ENCODE results near the gene HCN2.

The HCN2 gene

GRCh38 chr19:594265-594870, 4.7 kb downstream of the HCN2 start:
- H2BK12ac ChIP-seq (ENCODE audit: low read length), result no peak overlapping the region
- H2AK5ac ChIP-seq (ENCODE audit: low read depth, low read length), result peak overlapping the region; percentile 63
- no peak overlapping the region for H4K8ac ChIP-seq (ENCODE audit: low read depth, low read length)
- H3K36me3 ChIP-seq (replicated peaks in 1 of 2; ENCODE audit: control insufficient read depth in 2 of 2, insufficient read depth in 2 of 2, low read length in 2 of 2), result no peaks in the 10 kb centered on the region
- no peak overlapping the region for H3K14ac ChIP-seq (ENCODE audit: low read length)
- no peak overlapping the region for H2BK5ac ChIP-seq (ENCODE audit: low read length)
- no peak overlapping the region for H3K9ac ChIP-seq (ENCODE audit: low read depth, low read length, poor library complexity)
- DNase-seq (ENCODE audit: low spot score), result no peak
- no peak overlapping the region for H3K4me2 ChIP-seq (ENCODE audit: insufficient read depth, low read length, poor library complexity, severe bottlenecking)
- H2AFZ ChIP-seq (ENCODE audit: low read length), result no peak overlapping the region
- peaks cover 16 to 71% (median 34%) of the 10 kb centered on the region in 3 experiments for H3K27me3 ChIP-seq (ENCODE audit: control insufficient read depth in 3 of 3, insufficient read depth in 3 of 3, low read depth in 1 of 3, low read length in 3 of 3)
- no peak overlapping the region for H2BK15ac ChIP-seq (ENCODE audit: low read length)
- peaks cover 0 to 1% of the 10 kb centered on the region in 2 donors for H3K9me3 ChIP-seq (replicated peaks in 1 of 2; ENCODE audit: control insufficient read depth in 2 of 2, insufficient read depth in 1 of 2, low read depth in 1 of 2, low read length in 2 of 2)
- H2BK120ac ChIP-seq (ENCODE audit: low read depth, low read length), result no peak overlapping the region
- H3K4me3 ChIP-seq (ENCODE audit: low read length in 2 of 2), result no peak overlapping the region
- WGBS, 2 donors (ENCODE audit: extremely low coverage in 2 of 2, insufficient read length in 2 of 2, insufficient replicate concordance in 1 of 2), result no CpG with 5 or more reads among the region's 24 CpGs
- H3K4ac ChIP-seq (ENCODE audit: low read length), result no peak overlapping the region
- H3K79me1 ChIP-seq (ENCODE audit: low read depth, low read length), result peaks cover 6% of the 10 kb centered on the region
- H3K18ac ChIP-seq (ENCODE audit: low read length), result no peak overlapping the region
- H3K23ac ChIP-seq (ENCODE audit: low read depth, low read length, poor library complexity), result no peak overlapping the region
- H3K4me1 ChIP-seq (ENCODE audit: control insufficient read depth in 2 of 2, insufficient read depth in 1 of 2, low read depth in 1 of 2, low read length in 2 of 2), result peaks cover under 1 to 1% of the 10 kb centered on the region in 2 donors
- H3K27ac ChIP-seq (replicated peaks; ENCODE audit: low read length), result no peak overlapping the region
- no peak overlapping the region for H4K91ac ChIP-seq (ENCODE audit: low read depth, low read length, poor library complexity)

GRCh38 chr19:595326-596262, 5.9 kb downstream of the HCN2 start:
- Histone ChIP-seq H3K9ac (ENCODE audit: low read depth, low read length, poor library complexity) (no peak overlapping the region), H3K4ac (ENCODE audit: low read length) (no peak overlapping the region), H4K8ac (ENCODE audit: low read depth, low read length) (no peak overlapping the region), H2AK5ac (ENCODE audit: low read depth, low read length) (peak overlapping the region; percentile 37), H3K23ac (ENCODE audit: low read depth, low read length, poor library complexity) (no peak overlapping the region), H4K91ac (ENCODE audit: low read depth, low read length, poor library complexity) (no peak overlapping the region), H3K27ac (replicated peaks; ENCODE audit: low read length) (no peak overlapping the region), H2BK5ac (ENCODE audit: low read length) (no peak overlapping the region), H3K14ac (ENCODE audit: low read length) (no peak overlapping the region), H2BK12ac (ENCODE audit: low read length) (no peak overlapping the region), H3K4me1 (ENCODE audit: control insufficient read depth in 2 of 2, insufficient read depth in 1 of 2, low read depth in 1 of 2, low read length in 2 of 2) (peaks cover 0 to 1% of the 10 kb centered on the region in 2 donors), H2BK120ac (ENCODE audit: low read depth, low read length) (no peak overlapping the region), H3K36me3 (replicated peaks in 1 of 2; ENCODE audit: control insufficient read depth in 2 of 2, insufficient read depth in 2 of 2, low read length in 2 of 2) (no peaks in the 10 kb centered on the region), H3K79me1 (ENCODE audit: low read depth, low read length) (peaks cover 6% of the 10 kb centered on the region), H3K4me3 (ENCODE audit: low read length in 2 of 2) (no peak overlapping the region), H2BK15ac (ENCODE audit: low read length) (peak overlapping the region; percentile 26), H2AFZ (ENCODE audit: low read length) (no peak overlapping the region), H3K4me2 (ENCODE audit: insufficient read depth, low read length, poor library complexity, severe bottlenecking) (no peak overlapping the region), H3K27me3 (ENCODE audit: control insufficient read depth in 3 of 3, insufficient read depth in 3 of 3, low read depth in 1 of 3, low read length in 3 of 3) (peaks cover 8 to 66% (median 26%) of the 10 kb centered on the region in 3 experiments), H3K18ac (ENCODE audit: low read length) (no peak overlapping the region), H3K9me3 (replicated peaks in 1 of 2; ENCODE audit: control insufficient read depth in 2 of 2, insufficient read depth in 1 of 2, low read depth in 1 of 2, low read length in 2 of 2) (peaks cover 0 to 1% of the 10 kb centered on the region in 2 donors)
- WGBS, 2 donors (ENCODE audit: extremely low coverage in 2 of 2, insufficient read length in 2 of 2, insufficient replicate concordance in 1 of 2), result no CpG with 5 or more reads among the region's 42 CpGs
- no peak for DNase-seq (ENCODE audit: low spot score)

DNA sequence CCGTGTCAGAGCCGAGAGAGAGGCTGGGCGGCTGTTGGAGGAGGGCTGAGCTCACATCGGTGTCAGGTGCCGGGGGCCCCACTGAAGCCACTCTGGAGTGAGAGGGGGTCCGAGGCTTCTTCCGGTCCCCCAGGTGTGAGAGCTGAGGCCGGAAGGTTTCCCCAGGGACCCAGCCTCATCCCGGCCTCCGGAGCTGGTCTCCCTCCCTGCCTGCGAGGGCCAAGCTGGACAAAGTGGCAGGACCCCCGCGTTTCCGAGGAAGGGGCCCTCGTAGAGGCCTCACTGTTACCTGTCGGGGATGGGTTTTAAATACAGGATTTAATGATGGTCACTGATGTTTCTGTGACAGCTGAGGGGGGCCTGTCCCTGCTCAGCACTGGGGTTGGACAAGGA, 6.6 kb downstream of the HCN2 start:
- H3K18ac ChIP-seq (ENCODE audit: low read length), result peak overlapping the region; percentile 38
- no peak overlapping the region for H2AFZ ChIP-seq (ENCODE audit: low read length)
- H3K9me3 ChIP-seq (replicated peaks in 1 of 2; ENCODE audit: control insufficient read depth in 2 of 2, insufficient read depth in 1 of 2, low read depth in 1 of 2, low read length in 2 of 2), result peaks cover 2% of the 10 kb centered on the region in 2 donors
- no peak overlapping the region for H2BK12ac ChIP-seq (ENCODE audit: low read length)
- no peak overlapping the region for H3K27ac ChIP-seq (replicated peaks; ENCODE audit: low read length)
- H3K4me1 ChIP-seq (ENCODE audit: control insufficient read depth in 2 of 2, insufficient read depth in 1 of 2, low read depth in 1 of 2, low read length in 2 of 2), result peaks cover 0 to 1% of the 10 kb centered on the region in 2 donors
- no peaks in the 10 kb centered on the region for H3K36me3 ChIP-seq (replicated peaks in 1 of 2; ENCODE audit: control insufficient read depth in 2 of 2, insufficient read depth in 2 of 2, low read length in 2 of 2)
- no peak overlapping the region for H3K4me3 ChIP-seq (ENCODE audit: low read length in 2 of 2)
- peak overlapping the region; percentile 31 for H3K23ac ChIP-seq (ENCODE audit: low read depth, low read length, poor library complexity)
- no peak overlapping the region for H3K14ac ChIP-seq (ENCODE audit: low read length)
- no peak overlapping the region for H2BK120ac ChIP-seq (ENCODE audit: low read depth, low read length)
- peak overlapping the region; percentile 83 for H2BK15ac ChIP-seq (ENCODE audit: low read length)
- WGBS, 2 donors (ENCODE audit: extremely low coverage in 2 of 2, insufficient read length in 2 of 2, insufficient replicate concordance in 1 of 2), result no CpG with 5 or more reads among the region's 16 CpGs
- H3K27me3 ChIP-seq (ENCODE audit: control insufficient read depth in 3 of 3, insufficient read depth in 3 of 3, low read depth in 1 of 3, low read length in 3 of 3), result peaks cover 2 to 59% (median 19%) of the 10 kb centered on the region in 3 experiments
- H3K79me1 ChIP-seq (ENCODE audit: low read depth, low read length), result peaks cover 6% of the 10 kb centered on the region
- H2BK5ac ChIP-seq (ENCODE audit: low read length), result peak overlapping the region; percentile 87
- no peak overlapping the region for H4K8ac ChIP-seq (ENCODE audit: low read depth, low read length)
- H3K4me2 ChIP-seq (ENCODE audit: insufficient read depth, low read length, poor library complexity, severe bottlenecking), result no peak overlapping the region
- DNase-seq (ENCODE audit: low spot score), result no peak
- no peak overlapping the region for H3K4ac ChIP-seq (ENCODE audit: low read length)
- no peak overlapping the region for H4K91ac ChIP-seq (ENCODE audit: low read depth, low read length, poor library complexity)
- H3K9ac ChIP-seq (ENCODE audit: low read depth, low read length, poor library complexity), result no peak overlapping the region
- peak overlapping the region; percentile 37 for H2AK5ac ChIP-seq (ENCODE audit: low read depth, low read length)
